Activated naive CD8-positive, alpha-beta T cell treated with anti-CD3 and anti-CD28 coated beads, Interleukin-2, amount 50 U/mL, for 16 hours (primary cell): Measurements from ENCODE around the gene IL3.

Source experiments
- DNase-seq: peaks from one replicate; pipeline ENCODE4 v3.0.0-alpha.2; 2020; ENCODE audit warnings: low read depth, low spot score

The IL3 gene

DNA sequence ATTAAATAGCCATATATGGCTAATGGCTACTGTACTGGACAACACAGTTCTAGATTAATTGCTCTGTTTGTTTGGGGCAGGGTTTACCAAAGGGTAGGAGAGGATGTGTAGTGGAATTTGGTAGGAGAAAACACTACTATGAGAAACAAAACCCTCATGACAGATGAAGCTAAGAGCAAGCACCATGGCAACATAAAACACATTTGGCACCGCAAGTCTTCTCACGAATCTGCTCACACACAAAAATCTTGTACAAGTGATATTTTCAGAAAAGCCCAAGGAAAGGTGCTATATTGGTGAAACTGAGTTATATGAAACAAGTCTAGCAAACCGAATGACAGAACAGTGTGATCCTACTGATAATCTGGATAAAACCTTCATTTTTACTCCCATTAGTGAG, 51.7 kb downstream of the IL3 start:
- no peak for DNase-seq
